GM15510 (cell line): Measurements from ENCODE around the gene SDF2L1.

Experiments
- POLR2A ChIP-seq: IDR thresholded peaks from 3 replicates; pipeline ENCODE4 v1.6.1; 2011; ENCODE audit warnings: borderline replicate concordance; ENCODE audit not compliant: insufficient read length; ENCODE audit errors: extremely low read depth

The SDF2L1 gene

GRCh38 chr22:21613553-21614233, 28.4 kb upstream of the SDF2L1 start:
- no peak for TF ChIP-seq POLR2A

- no peak for TF ChIP-seq POLR2A
Measured at GRCh38 chr22:21615731-21616130, 26.4 kb upstream of the SDF2L1 start.

- no peak for TF ChIP-seq POLR2A
Measured at GRCh38 chr22:21621025-21621424, 21.1 kb upstream of the SDF2L1 start.

- TF ChIP-seq POLR2A, result no peak
Measured at GRCh38 chr22:21622011-21622918, 19.8 kb upstream of the SDF2L1 start.

GRCh38 chr22:21622919-21623647, 19.0 kb upstream of the SDF2L1 start:
- TF ChIP-seq POLR2A, result no peak

- no peak for TF ChIP-seq POLR2A
Measured at GRCh38 chr22:21623648-21623970, 18.5 kb upstream of the SDF2L1 start.

GRCh38 chr22:21624120-21624879, 17.8 kb upstream of the SDF2L1 start:
- TF ChIP-seq POLR2A, result no peak

- peak; percentile 13 for TF ChIP-seq POLR2A
Measured at GRCh38 chr22:21624880-21625791, 17.0 kb upstream of the SDF2L1 start.

GRCh38 chr22:21626073-21626734, 15.9 kb upstream of the SDF2L1 start:
- no peak for TF ChIP-seq POLR2A

GRCh38 chr22:21626735-21627469, 15.2 kb upstream of the SDF2L1 start:
- no peak for TF ChIP-seq POLR2A

GRCh38 chr22:21628386-21629254, 13.5 kb upstream of the SDF2L1 start:
- TF ChIP-seq POLR2A, result no peak

- peak; percentile 78 for TF ChIP-seq POLR2A
Measured at GRCh38 chr22:21629255-21630149, 12.6 kb upstream of the SDF2L1 start, which contains the start of gene YDJC. YDJC (minus strand) TSS chr22:21630022; CDS start chr22:21630014, 8 bp downstream.
